HL-60/S4 treated with retinoic acid at 250 ng/mL for 4 days and 3 days (cell line): Measurements from ENCODE around the gene PELO.
"Not testable (repeated sequence)": the region's sequence is repeated elsewhere in the genome, so short reads cannot be mapped to it uniquely, and the experiment has no call there.

Experiments used
- in situ Hi-C: fragments of 300-500 bp; cut with MboI; formaldehyde crosslinking; loops from 2 replicates; pipeline ENCODE4 v1.7.0; 2022; ENCODE audit warnings: low sequenced_read_pairs

The PELO gene, protein sequence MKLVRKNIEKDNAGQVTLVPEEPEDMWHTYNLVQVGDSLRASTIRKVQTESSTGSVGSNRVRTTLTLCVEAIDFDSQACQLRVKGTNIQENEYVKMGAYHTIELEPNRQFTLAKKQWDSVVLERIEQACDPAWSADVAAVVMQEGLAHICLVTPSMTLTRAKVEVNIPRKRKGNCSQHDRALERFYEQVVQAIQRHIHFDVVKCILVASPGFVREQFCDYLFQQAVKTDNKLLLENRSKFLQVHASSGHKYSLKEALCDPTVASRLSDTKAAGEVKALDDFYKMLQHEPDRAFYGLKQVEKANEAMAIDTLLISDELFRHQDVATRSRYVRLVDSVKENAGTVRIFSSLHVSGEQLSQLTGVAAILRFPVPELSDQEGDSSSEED

DNA sequence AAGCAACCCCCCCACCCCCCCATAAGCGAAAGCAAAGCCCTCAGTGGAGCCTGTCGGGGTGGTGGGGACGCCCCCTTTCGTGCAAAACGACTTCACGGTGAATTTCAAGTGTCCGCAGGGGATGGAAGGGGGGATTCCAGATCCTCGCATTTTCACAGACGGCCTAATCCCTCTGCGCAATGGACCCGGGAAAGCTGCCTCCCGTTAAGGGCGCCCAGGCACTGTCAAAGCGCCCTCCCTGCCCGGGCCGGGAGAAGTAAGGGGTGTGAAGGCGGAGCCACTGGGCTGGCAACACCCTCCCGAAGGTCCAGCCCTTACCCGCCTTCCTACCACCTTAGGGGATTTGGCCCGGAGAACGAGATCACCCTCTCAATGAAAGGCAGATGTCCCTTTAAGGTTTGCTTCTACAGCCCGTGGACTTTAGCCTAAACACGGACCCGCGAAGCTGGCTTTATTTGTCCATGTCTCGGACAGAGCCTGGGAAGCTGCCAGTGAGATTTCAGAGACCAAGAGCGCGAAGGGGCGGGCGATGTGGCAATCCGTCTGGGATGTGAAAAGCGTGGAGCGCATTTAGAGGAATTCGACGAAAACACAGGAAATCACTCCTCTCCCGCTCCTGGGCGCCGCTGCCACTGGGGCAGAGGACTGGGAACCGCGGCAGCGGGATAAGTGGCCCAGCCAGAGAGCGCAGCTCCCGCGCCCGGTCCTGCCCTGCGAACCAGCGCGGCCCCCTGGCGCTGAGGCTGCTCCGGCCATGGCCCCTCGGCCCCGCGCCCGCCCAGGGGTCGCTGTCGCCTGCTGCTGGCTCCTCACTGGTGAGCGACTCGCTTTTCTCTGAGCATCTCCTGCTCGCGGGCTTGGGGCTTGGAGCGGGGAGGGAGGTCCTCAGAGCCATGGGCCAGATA is at the start of gene PELO, which contains the start of gene ITGA1:
Gene PELO (plus strand): TSS at position 317 of the 905 bp plus-strand sequence. CDS start 12,479 bp downstream, outside the sequence.
Gene ITGA1 (plus strand): TSS at position 317 of the 905 bp plus-strand sequence. CDS start 438 bp downstream, at position 755.
- in situ Hi-C loops, result no loop called here

DNA sequence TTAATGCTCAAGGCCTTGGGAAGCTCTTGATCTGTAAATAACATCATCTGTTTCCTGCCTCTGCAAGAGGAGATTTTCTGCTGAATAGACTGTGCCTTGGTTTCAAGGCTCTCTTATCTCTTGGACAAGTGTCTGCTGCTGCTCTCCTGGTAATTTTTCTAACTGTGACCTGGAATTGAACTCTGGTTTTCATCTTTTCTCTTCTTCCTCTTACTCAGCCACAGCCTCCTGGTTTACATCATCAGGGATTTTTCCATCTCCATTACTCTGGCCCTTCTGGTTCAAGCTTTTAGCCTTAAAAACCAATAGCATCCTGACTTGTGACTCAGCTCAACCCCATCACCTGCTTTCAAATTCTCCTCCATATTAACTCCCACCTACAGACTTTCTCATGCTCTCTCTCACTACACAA is 49.6 kb upstream of the PELO start:
- in situ Hi-C loops, result no loop called here

DNA sequence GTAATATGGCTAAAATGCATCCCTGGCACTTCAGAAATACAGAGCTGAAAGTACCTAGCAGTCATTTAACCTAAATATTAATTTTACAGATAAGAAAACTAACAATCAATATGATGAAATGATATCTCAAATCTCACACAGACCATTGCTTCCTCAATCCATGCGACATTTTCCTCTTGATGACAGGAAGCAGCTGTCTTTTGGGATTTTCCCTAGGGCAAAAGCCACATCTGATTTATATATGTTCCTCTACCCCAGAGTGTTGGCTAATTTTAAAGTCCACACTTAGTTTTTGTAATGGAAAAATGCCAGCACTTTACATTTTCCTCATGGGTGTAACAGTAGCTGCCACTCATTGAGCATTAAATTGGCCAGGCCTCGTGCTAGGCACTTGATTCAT is 47.7 kb upstream of the PELO start:
- in situ Hi-C loops, result no loop called here

DNA sequence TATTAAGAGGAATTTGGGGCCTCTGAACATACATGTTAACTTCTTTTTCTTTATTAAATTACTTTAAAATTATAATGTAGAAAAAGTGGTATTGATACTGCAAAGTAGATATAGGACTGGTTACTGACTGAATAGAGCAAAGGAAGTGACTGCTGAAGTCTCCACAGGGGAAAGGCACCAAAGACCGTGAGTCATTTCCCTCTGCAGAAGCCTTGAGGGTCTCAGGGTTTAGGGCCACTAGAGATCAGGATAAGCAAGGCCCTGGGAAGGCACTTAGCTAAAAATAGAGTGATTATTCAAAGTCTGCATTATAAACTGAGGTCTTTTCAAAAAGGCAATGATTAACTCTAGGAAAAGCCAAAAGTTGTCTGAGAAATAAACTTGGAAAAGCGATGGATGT is 44.7 kb upstream of the PELO start:
- in situ Hi-C loops, result no loop called here

DNA sequence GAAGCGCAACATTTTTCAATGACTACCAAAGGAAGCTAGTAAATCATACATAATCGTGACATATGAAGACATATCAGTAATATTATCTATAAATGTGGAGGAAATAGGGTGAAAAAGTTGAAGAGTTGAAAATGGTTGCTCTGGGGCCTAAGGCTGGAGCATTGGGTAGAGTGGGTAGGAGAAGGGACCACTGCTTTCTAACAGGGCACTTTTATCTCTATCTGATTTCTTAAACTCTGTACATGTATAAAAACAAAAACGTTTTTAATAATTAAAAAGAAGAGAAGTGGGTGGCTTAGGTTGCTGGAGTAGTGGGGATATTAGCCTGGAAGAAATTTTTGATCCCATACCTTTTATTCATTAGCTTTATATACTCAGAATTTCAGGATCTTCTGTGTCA is 44.2 kb upstream of the PELO start:
- in situ Hi-C loops, result no loop called here

DNA sequence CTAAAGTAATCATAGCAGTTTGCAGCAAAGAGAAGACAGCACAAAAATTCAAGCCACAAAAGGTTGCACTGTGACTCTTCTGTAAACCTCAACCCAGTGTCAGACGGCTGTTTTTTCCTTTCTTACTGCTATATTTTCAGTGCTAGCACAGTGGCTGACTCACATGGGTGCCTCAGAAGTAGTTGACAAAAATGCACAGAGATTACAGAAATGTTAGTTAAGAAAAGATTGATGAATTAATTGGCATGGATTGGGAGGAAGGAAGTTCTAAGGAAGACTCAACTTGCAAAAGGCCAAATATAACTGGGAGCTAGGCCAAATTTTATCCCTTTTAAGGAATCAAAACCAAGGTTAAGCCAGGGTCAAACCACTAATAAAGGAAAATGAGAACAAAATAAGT is 43.7 kb upstream of the PELO start:
- in situ Hi-C loops, result no loop called here

DNA sequence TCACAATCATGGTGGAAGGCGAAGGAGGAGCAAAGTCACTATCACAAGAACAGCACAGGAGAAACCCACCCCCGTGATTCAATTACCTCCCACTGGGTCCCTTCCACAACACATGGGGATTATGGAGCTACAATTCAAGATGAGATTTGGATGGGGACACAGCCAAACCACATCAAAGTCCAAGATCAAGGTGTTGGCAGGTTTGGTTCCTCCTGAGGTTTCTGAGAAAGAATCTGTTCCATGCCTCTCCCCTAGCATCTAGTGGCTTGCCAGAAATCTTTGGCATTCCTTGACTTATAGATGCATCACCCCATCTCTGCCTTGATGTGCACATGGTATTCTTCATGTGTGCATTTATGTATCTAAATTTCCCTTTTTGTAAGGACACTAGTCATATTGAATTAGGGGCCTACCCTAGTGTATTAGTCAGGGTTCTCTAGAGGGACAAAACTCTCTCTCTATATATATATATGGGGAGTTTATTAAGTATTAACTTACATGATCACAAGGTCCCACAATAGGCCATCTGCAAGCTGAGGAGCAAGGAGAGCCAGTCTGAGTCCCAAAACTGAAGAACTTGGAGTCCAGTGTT is 42.8 kb upstream of the PELO start:
- in situ Hi-C loops, result not testable (repeated sequence)

DNA sequence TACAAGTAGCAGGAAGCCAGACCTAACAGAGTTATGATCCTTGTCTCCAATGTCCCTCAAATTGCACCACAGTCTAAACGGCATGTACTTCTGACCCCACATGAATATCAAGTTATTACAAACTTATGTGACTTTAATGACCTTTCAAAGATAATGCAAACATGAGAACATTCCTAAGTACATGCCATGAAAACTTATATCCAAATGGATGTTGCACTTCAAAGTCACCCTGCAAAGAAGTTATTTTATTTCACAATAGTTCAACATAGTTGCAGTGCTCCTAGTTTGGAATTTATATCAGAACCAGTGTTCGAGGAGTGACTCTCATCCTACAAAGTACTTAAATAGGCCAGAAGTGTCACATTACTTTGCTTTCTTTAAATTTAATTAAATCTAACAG is 41.2 kb upstream of the PELO start:
- in situ Hi-C loops, result no loop called here

DNA sequence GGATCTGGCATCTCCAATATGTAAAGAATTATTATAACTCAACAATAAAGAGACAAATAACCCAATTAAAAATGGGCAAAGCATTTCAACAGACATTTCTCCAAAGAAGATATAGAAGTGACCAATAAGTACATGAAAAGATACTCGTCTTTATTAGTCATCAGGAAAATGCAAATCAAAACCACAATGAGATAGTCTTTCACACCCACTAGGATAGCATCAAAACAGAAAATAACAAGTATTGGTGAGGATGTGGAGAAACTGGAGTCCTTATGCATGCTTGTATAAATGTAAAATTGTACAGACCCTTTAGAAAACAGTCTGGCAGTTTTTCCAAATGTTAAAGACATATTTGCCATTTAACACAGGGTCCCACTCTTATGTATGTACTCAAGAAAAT is 39.1 kb upstream of the PELO start:
- in situ Hi-C loops, result no loop called here

DNA sequence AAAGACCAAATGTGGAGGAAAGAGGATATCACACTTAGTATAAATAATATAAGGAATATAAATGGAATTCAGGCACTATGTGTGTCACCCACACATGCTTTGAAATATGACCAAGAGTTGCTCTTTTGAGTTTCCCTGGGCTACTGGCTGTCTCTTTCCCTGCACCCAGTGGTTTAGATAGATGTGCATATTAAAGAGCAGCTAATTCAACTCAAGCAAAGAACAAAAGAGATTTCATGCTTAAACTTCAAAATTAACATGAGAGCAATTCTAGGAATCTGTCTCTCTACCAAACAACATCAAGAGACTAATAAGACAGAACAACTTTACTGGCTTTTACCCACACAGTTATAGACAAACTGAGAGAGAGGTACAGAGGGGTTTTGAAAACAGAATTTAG is 38.0 kb upstream of the PELO start:
- in situ Hi-C loops, result no loop called here

DNA sequence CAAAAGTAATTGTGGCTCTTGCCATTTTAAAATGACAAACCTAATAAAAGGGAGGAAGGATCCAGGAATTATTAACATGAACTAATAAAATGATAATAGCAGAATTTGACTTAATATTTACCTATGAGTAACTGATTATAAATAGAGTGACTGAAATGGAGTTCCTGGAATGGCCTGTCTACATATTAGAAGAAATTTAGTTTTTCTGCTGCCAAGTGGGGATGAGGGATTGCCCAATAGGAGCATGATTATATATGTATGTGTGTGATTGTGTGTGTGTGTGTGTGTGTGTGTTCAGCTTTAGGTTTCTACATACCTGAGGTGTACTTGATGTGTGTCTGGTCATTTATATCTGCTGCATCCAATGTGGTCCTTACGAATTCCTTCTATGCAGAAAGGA is 36.6 kb upstream of the PELO start:
- in situ Hi-C loops, result no loop called here

DNA sequence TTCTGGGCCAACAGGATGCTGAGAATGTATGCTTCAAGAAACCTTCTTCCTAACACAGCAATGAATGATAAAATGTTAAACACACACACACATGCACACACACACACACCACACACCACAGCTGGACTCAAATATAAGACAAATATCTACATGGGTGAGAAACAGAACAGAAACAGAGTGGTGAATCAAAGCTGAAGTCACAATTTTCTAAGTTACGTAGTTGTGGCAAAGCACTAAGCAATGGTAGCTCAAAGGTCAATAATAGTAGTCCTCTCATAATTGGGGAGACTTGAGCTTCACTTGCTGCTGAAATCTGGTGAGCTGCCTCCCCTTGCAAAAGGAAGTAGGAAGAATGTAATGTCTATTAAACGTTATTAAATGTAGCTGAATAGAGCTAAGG is 33.7 kb upstream of the PELO start:
- in situ Hi-C loops, result no loop called here

DNA sequence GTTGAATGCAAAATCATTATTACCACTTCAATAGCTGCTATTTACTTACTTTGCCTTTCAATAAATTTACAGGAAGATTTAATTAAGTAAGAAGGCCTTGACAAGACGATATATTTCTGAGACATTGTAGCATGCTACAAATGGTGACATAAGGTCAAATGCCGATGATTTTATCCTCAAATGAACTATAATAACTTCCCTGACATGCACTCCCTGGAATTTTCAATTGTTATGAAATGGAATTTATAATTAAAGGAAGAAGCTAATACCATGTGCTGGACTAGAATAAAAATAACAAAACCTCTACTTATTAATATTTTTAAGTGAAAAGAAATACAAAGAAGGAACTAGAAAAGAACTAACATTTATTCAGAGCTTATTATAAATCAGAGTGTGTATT is 30.2 kb upstream of the PELO start:
- in situ Hi-C loops, result no loop called here

DNA sequence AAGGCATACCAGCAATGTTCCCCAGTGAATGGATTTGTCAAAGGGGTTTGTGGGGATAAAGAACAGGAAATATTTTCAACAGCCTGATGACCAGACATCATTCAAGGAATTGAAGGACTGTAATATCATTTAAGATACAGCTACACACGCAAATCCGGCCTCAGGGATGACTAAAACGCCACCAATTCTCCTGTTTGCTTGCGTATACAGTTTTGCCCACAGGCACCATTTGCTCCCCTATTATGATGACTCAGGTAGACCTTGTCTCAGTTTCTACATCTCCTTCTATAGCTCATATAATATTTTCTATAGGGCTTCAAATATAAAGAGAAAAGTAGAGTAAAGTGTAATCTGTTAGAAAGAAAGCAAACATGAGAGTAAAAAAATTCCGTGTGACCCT is 29.7 kb upstream of the PELO start:
- in situ Hi-C loops, result no loop called here

DNA sequence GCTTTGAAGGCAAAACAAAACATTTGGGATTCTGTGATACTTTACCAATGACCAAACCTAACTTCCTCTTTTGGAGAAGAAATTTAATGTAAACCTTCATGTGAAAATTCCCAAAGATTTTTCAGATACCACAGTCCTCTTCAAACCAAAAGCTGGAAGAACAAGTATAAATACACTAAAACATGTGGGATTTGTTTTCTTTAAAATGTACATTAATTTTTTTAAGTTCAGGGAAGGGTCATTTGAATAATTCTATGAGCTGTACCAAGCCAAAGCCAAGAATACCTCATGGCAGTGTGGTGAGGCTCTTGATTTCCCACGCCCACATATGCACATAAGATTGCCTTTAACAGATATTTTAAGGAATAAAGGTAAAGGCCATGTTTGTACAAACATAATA is 28.4 kb upstream of the PELO start:
- in situ Hi-C loops, result no loop called here

DNA sequence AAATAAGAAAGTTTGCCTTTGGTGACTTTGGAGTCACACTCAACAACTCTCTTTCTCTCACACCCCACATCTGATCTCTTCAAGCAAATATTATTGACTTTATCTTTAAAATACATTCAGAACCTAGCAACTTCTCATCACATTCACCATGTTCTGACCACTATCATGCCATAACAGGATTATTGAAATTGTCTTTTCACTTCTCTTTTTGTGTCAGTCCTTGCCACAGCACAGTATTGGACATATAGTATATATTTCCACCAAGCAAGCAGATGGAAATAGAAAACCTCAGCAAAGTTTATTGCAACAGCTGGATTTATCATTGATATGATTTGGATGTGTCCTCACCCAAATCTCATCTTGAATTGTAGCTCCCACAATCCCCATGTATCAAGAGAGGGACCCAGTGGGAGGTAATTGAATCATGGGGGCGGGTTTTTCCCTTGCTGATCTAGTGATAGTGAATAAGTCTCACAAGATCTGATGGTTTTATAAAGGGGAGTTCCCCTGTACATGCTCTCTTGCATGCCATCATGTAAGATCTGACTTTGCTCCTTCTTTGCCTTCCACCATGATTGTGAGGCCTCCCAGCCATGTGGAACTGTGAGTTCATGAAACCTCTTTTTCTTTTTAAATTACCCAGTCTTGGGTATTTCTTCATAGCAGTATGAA is 26.9 kb upstream of the PELO start:
- in situ Hi-C loops, result no loop called here

DNA sequence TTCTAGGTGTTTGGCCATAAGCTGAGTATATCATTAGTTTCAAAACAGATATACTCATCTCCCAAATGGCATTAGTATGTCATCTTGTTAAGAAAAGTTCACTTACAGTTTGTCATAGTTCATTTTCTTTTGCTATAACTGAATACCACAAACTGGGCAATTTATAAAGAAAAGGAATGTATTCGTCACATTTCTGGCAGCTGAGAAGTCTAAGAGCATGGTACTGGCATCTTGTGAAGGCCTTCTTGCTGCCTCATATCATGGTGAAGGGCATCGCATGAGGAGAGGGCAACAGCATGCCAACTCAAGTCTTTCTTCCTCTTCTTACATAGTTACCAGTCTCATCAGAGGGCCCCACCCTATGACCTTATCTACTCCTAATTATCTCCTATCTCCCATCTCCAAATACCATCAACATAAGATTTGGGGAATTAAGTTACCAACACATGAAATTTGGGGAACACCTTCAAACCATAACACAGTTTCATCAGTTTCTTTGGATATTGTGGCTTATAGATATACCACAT is 20.4 kb upstream of the PELO start:
- in situ Hi-C loops, result no loop called here

DNA sequence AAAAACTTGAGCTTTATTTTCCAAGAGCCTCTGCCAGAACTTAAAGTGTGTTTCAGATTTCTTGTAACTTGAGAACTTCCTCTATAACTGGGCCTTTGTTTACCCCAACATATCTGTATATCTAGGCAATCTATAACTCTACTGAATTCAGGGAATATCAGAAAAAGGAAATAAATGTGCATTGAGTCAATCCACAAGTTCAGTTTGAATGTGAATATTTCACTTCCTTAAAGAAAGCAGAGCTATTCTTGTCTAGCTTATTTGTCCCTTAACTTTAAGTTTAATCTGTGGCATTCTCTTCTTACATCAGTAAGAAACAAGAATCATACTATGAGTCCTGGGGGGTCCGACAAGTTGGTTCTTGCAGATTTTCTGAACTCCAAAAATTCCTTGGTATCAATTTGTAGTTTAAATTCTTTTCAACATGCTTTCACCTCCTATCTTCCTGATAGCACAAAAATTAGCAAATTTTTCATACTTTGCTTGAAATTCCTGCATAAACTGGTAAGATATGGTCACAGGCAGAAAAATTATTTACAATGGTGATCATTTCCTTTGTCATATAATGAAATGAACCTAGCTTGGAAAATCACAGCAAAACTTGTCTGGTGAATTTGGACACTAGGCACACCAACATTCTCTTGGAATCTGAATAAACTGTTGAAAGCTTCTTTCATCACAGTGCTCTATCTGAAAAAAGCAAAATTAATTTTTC is 19.8 kb upstream of the PELO start:
- in situ Hi-C loops, result no loop called here

DNA sequence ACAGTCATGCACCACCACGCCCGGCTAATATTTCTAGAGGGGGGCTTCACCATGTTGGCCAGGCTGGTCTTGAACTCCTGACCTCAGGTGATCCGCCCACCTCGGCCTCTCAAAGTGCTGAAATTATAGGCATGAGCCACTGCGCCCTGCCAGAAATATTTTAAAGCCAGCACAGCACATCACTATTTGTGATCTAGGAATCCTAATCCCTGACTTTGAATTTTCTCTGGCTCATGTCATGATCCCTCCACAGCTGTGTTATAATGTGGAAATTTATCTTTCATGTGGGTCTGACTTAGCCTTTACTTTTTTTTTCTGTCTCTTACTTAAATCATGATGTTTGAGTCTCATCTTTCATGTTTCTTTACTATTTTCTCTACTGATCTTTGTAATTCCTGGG is 18.7 kb upstream of the PELO start:
- in situ Hi-C loops, result no loop called here

DNA sequence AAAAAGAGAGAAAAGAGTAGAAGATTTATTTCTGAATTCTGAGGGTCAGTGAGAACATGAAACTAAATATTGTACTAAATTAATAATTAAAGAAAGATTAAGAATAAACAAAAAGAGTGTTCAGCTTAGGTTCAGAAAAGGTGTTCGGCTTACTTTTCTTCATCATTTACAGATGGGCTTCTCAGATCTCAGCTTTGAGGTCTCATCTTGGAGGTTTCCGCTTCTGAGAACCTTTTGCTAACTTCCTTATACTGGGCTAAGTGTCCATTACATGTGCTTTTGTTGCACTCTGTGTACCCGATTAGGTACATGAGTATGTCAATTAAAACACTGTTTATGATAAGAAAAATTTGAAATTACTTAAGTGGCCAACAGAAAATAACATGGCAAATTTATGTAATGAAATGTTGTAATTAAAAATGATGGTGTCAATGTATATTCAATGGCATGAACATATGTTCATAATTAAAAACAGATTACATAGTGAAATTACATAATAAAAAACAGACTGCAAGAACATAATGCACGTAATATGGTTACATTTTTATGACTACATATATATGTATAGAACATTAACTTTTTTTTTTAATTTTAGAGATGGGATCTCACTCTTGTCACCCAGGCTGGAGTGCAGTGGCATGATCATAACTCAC is 17.3 kb upstream of the PELO start:
- in situ Hi-C loops, result no loop called here
